ENCODE measurements around the gene ABCC8.

- TF ChIP-seq CTCF (conservative IDR thresholded peaks at IDR 0.05) (no peak), EZH2 (IDR thresholded peaks at IDR 0.05; ENCODE audit: low read depth) (no peak)
Observed at GRCh38 chr11:17443000-17443399, 33.6 kb downstream of the ABCC8 start.
